ENCODE results near the gene CAMSAP1. TPM values are rescaled to one million over a fixed set of nuclear protein-coding genes. Genes with fewer than 3 reads are reported as not detected.

CAMSAP1 gene
- total and polyA plus RNA-seq, 2 donors (not counting 1 experiment from before 2014, with no cell fraction given), result 5.0 to 18.8 TPM

GRCh38 chr9:135791431-135792267, 115.7 kb downstream of the CAMSAP1 start:
- H3K27ac ChIP-seq (ENCODE audit: insufficient read depth, low read length), result no peak overlapping the region
- H3K36me3 ChIP-seq (ENCODE audit: control insufficient read depth, insufficient read depth, low read length), result no peaks in the 10 kb centered on the region
- no peak overlapping the region for H3K9ac ChIP-seq (ENCODE audit: insufficient read depth, low read length)
- TF ChIP-seq, protein P1, sequence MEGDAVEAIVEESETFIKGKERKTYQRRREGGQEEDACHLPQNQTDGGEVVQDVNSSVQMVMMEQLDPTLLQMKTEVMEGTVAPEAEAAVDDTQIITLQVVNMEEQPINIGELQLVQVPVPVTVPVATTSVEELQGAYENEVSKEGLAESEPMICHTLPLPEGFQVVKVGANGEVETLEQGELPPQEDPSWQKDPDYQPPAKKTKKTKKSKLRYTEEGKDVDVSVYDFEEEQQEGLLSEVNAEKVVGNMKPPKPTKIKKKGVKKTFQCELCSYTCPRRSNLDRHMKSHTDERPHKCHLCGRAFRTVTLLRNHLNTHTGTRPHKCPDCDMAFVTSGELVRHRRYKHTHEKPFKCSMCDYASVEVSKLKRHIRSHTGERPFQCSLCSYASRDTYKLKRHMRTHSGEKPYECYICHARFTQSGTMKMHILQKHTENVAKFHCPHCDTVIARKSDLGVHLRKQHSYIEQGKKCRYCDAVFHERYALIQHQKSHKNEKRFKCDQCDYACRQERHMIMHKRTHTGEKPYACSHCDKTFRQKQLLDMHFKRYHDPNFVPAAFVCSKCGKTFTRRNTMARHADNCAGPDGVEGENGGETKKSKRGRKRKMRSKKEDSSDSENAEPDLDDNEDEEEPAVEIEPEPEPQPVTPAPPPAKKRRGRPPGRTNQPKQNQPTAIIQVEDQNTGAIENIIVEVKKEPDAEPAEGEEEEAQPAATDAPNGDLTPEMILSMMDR (conservative IDR thresholded peaks at IDR 0.05 in 1 of 2, IDR thresholded peaks at IDR 0.05 in 1 of 2; ENCODE audit: low read depth in 1 of 2, low read length in 2 of 2), result no peak
- TF ChIP-seq EZH2 (IDR thresholded peaks at IDR 0.05; ENCODE audit: low read length, missing control alignments), result no peak
- DNase-seq (ENCODE audit: low read depth in 2 of 2), result no peak
- H4K20me1 ChIP-seq (ENCODE audit: control insufficient read depth, extremely low read depth, insufficient read depth, low read length), result no peaks in the 10 kb centered on the region
- no peak overlapping the region for H3K4me2 ChIP-seq (ENCODE audit: extremely low read depth, insufficient read depth, low read length)
- no peaks in the 10 kb centered on the region for H3K79me2 ChIP-seq (ENCODE audit: control insufficient read depth, insufficient read depth, low read length)
- H3K4me1 ChIP-seq (ENCODE audit: control insufficient read depth, extremely low read depth, insufficient read depth, low read length), result no peaks in the 10 kb centered on the region
- H3K9me3 ChIP-seq (ENCODE audit: control insufficient read depth, insufficient read depth, low read depth, low read length), result no peaks in the 10 kb centered on the region
- H3K27me3 ChIP-seq (ENCODE audit: control insufficient read depth, insufficient read depth, low read length), result no peaks in the 10 kb centered on the region
- H2AFZ ChIP-seq (ENCODE audit: low read length), result no peak overlapping the region
- no peak overlapping the region for H3K4me3 ChIP-seq (replicated peaks in 1 of 4; ENCODE audit: control extremely low read depth in 1 of 4, insufficient read depth in 1 of 4, low read depth in 3 of 4, low read length in 4 of 4)

DNA sequence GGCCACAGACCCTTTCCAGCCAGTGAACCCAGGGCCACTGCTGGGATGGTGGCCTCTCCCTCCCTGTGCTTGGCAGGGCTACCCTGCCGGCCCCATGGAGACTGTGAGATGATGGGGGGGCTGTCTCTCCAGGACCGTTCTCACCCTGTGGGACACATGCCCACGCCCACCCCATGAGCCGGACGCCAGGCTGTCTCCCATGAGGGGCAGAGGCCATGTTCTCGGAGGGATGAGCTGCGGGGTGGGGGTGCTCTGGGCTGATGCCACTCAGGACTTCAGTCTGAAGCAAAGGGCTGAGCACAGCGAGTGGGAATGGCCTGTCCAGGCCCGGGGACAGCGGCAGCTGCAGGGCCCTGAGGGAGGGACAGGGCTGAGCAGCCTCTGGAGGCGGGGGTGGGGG, 116.5 kb downstream of the CAMSAP1 start:
- H3K4me1 ChIP-seq (ENCODE audit: control insufficient read depth, extremely low read depth, insufficient read depth, low read length), result no peaks in the 10 kb centered on the region
- H3K27me3 ChIP-seq (ENCODE audit: control insufficient read depth, insufficient read depth, low read length), result no peaks in the 10 kb centered on the region
- TF ChIP-seq, protein P1 (conservative IDR thresholded peaks at IDR 0.05 in 1 of 2, IDR thresholded peaks at IDR 0.05 in 1 of 2; ENCODE audit: low read depth in 1 of 2, low read length in 2 of 2), result no peak
- no peak for TF ChIP-seq EZH2 (IDR thresholded peaks at IDR 0.05; ENCODE audit: low read length, missing control alignments)

DNA sequence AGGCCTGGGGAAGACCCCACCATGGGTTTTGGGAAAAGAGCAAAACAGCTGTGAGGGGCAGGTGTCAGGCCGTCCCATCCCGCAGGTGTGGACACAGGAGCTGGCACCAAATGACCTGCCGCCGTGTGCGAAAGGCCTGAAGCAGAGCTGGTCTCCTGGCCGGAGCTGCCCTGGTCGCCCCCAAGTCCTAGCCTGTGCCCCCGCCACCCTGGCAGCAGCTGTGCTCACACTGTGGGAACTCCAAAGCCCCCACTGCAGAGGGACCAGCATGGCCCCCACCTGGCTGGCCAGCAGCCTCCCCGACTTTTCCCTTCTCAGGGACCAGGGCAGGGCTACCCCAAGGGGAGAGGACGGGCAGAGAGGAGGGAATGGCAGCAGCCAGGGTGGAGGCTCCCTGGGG, 117.0 kb downstream of the CAMSAP1 start:
- H3K4me1 ChIP-seq (ENCODE audit: control insufficient read depth, extremely low read depth, insufficient read depth, low read length), result no peaks in the 10 kb centered on the region
- TF ChIP-seq EZH2 (IDR thresholded peaks at IDR 0.05; ENCODE audit: low read length, missing control alignments), result no peak
- TF ChIP-seq, protein P1 (conservative IDR thresholded peaks at IDR 0.05 in 1 of 2, IDR thresholded peaks at IDR 0.05 in 1 of 2; ENCODE audit: low read depth in 1 of 2, low read length in 2 of 2), result no peak

More for the DNA sequence above, 116.5 kb downstream of the CAMSAP1 start:
- Histone ChIP-seq H3K36me3 (ENCODE audit: control insufficient read depth, insufficient read depth, low read length) (no peaks in the 10 kb centered on the region), H3K4me3 (replicated peaks in 1 of 4; ENCODE audit: control extremely low read depth in 1 of 4, insufficient read depth in 1 of 4, low read depth in 3 of 4, low read length in 4 of 4) (no peak overlapping the region), H2AFZ (ENCODE audit: low read length) (no peak overlapping the region), H3K79me2 (ENCODE audit: control insufficient read depth, insufficient read depth, low read length) (no peaks in the 10 kb centered on the region), H4K20me1 (ENCODE audit: control insufficient read depth, extremely low read depth, insufficient read depth, low read length) (no peaks in the 10 kb centered on the region), H3K9ac (ENCODE audit: insufficient read depth, low read length) (no peak overlapping the region), H3K4me2 (ENCODE audit: extremely low read depth, insufficient read depth, low read length) (no peak overlapping the region), H3K27ac (ENCODE audit: insufficient read depth, low read length) (no peak overlapping the region), H3K9me3 (ENCODE audit: control insufficient read depth, insufficient read depth, low read depth, low read length) (no peaks in the 10 kb centered on the region)
- DNase-seq (ENCODE audit: low read depth in 2 of 2), result no peak

More for the DNA sequence above, 117.0 kb downstream of the CAMSAP1 start:
- Histone ChIP-seq H3K27me3 (ENCODE audit: control insufficient read depth, insufficient read depth, low read length) (no peaks in the 10 kb centered on the region), H2AFZ (ENCODE audit: low read length) (no peak overlapping the region), H3K36me3 (ENCODE audit: control insufficient read depth, insufficient read depth, low read length) (no peaks in the 10 kb centered on the region), H3K4me3 (replicated peaks in 1 of 4; ENCODE audit: control extremely low read depth in 1 of 4, insufficient read depth in 1 of 4, low read depth in 3 of 4, low read length in 4 of 4) (no peak overlapping the region), H3K9me3 (ENCODE audit: control insufficient read depth, insufficient read depth, low read depth, low read length) (no peaks in the 10 kb centered on the region), H4K20me1 (ENCODE audit: control insufficient read depth, extremely low read depth, insufficient read depth, low read length) (no peaks in the 10 kb centered on the region), H3K9ac (ENCODE audit: insufficient read depth, low read length) (no peak overlapping the region), H3K4me2 (ENCODE audit: extremely low read depth, insufficient read depth, low read length) (no peak overlapping the region), H3K79me2 (ENCODE audit: control insufficient read depth, insufficient read depth, low read length) (no peaks in the 10 kb centered on the region), H3K27ac (ENCODE audit: insufficient read depth, low read length) (no peak overlapping the region)
- no peak for DNase-seq (ENCODE audit: low read depth in 2 of 2)
